NCI-H2029 treated with DMSO at 0.1 percent for 48 hours (cell line): ENCODE data around the gene BTBD18.

Experiments
- DNase-seq: peaks from one replicate; lab custom pipeline; 2025; lab: John Stamatoyannopoulos, UW

Gene BTBD18

GRCh38 chr11:57751676-57752253 lies at the start of gene BTBD18:
Gene BTBD18, minus strand, starts transcription at chr11:57751819. Its CDS starts 631 bp downstream, at chr11:57751188.
- DNase-seq, result peak; percentile 18

GRCh38 chr11:57801183-57801485 lies 49.5 kb upstream of the BTBD18 start:
- DNase-seq, result no peak

- peak; percentile 99 for DNase-seq
Observed at GRCh38 chr11:57800444-57801182, 49.0 kb upstream of the BTBD18 start.

- DNase-seq, result peak; percentile 54
Observed at GRCh38 chr11:57798905-57799559, 47.4 kb upstream of the BTBD18 start.

GRCh38 chr11:57793351-57794115 lies 41.9 kb upstream of the BTBD18 start:
- DNase-seq, result no peak

- no peak for DNase-seq
Observed at GRCh38 chr11:57792870-57793269, 41.3 kb upstream of the BTBD18 start.

- no peak for DNase-seq
Observed at GRCh38 chr11:57792060-57792541, 40.5 kb upstream of the BTBD18 start.

- DNase-seq, result no peak
Observed at GRCh38 chr11:57791321-57792059, 39.9 kb upstream of the BTBD18 start.

- DNase-seq, result no peak
Observed at GRCh38 chr11:57788703-57789088, 37.1 kb upstream of the BTBD18 start.

- DNase-seq, result no peak
Observed at GRCh38 chr11:57787920-57788702, 36.5 kb upstream of the BTBD18 start.

GRCh38 chr11:57787006-57787604 lies 35.5 kb upstream of the BTBD18 start:
- no peak for DNase-seq

- no peak for DNase-seq
Observed at GRCh38 chr11:57786436-57786835, 34.8 kb upstream of the BTBD18 start.

- DNase-seq, result no peak
Observed at GRCh38 chr11:57785072-57785471, 33.5 kb upstream of the BTBD18 start.

GRCh38 chr11:57781529-57781943 lies 29.9 kb upstream of the BTBD18 start:
- no peak for DNase-seq

GRCh38 chr11:57779276-57779675 lies 27.7 kb upstream of the BTBD18 start:
- no peak for DNase-seq

- peak; percentile 90 for DNase-seq
Observed at GRCh38 chr11:57778318-57779037, 26.9 kb upstream of the BTBD18 start.

- no peak for DNase-seq
Observed at GRCh38 chr11:57777969-57778317, 26.3 kb upstream of the BTBD18 start.

- no peak for DNase-seq
Observed at GRCh38 chr11:57776577-57777210, 25.1 kb upstream of the BTBD18 start.

GRCh38 chr11:57776031-57776521 lies 24.5 kb upstream of the BTBD18 start:
- no peak for DNase-seq
